H1 (cell line): ENCODE data around the gene FAF2. TPM values are rescaled to one million over a fixed set of nuclear protein-coding genes. Genes with fewer than 3 reads are reported as not detected.

Experiments
- CTCF ChIA-PET: fragments of 300-600 bp; sonication (Branson Sonifier 250); formaldehyde crosslinking; loops from one replicate; lab custom pipeline; 2021; ENCODE audit not compliant: partially characterized antibody; lab: Charles Lee
- POLR2A ChIA-PET: fragments of 300-600 bp; sonication (Branson Sonifier 250); formaldehyde crosslinking; loops from one replicate; lab custom pipeline; 2021; ENCODE audit warnings: inconsistent platforms; ENCODE audit not compliant: partially characterized antibody; lab: Charles Lee
- DNase-seq, 2 experiments: peaks; one replicate each; pipeline versions ENCODE4 v3.0.0 to v3.0.0-alpha.2; 2010 to 2022; ENCODE audit warnings: low spot score in 2 of 2, low read depth in 1 of 2, mixed read lengths in 1 of 2
- FAIRE-seq: peaks from 2 replicates; lab custom pipeline; 2011; peaks lifted over from hg19 to GRCh38; lab: Jason Lieb, UNC
- H2AFZ ChIP-seq: 2 replicates; pipeline ENCODE4 v1.8.1; 2012; ENCODE audit warnings: low read length, inconsistent platforms
- H2AK5ac ChIP-seq: 2 replicates; pipeline ENCODE4 v1.6.1; 2013; ENCODE audit warnings: low read depth, low read length
- H2BK120ac ChIP-seq: replicated peaks from 2 replicates; pipeline ENCODE3; 2013; ENCODE audit warnings: low read depth, low read length, inconsistent platforms
- H2BK12ac ChIP-seq: 2 replicates; pipeline ENCODE4 v1.6.1; 2013; ENCODE audit warnings: low read depth, low read length
- H2BK15ac ChIP-seq: 2 replicates; pipeline ENCODE4 v1.6.1; 2013; ENCODE audit warnings: low read length
- H2BK20ac ChIP-seq: 2 replicates; pipeline ENCODE4 v1.6.1; 2013; ENCODE audit warnings: low read length
- H2BK5ac ChIP-seq: 2 replicates; pipeline ENCODE4 v1.6.1; 2013; ENCODE audit warnings: low read depth, low read length
- H3K14ac ChIP-seq: 2 replicates; pipeline ENCODE4 v1.6.1; 2013; ENCODE audit warnings: inconsistent platforms; ENCODE audit not compliant: insufficient read length
- H3K18ac ChIP-seq: 2 replicates; pipeline ENCODE4 v1.6.1; 2013; ENCODE audit warnings: low read length; ENCODE audit errors: extremely low read depth
- H3K23ac ChIP-seq: 2 replicates; pipeline ENCODE4 v1.6.1; 2013; ENCODE audit warnings: inconsistent platforms; ENCODE audit not compliant: insufficient read length
- H3K23me2 ChIP-seq: 2 replicates; pipeline ENCODE4 v1.6.1; 2013; ENCODE audit warnings: low read depth, low read length
- H3K27ac ChIP-seq: 2 replicates; pipeline ENCODE4 v1.6.1; 2011; ENCODE audit warnings: low read depth, low read length, inconsistent platforms
- H3K27me3 ChIP-seq, 4 experiments: replicated peaks in 1 of 4; 1 replicate in 1 of 4; 2 replicates in 3 of 4; pipeline versions ENCODE4 v1.6.1 to v1.8.1; 2011 to 2013; ENCODE audit warnings: low read length in 3 of 4, mild to moderate bottlenecking in 3 of 4, inconsistent platforms in 2 of 4, mixed read lengths in 2 of 4, moderate library complexity in 1 of 4; ENCODE audit not compliant: control insufficient read depth in 3 of 4, insufficient read depth in 3 of 4; ENCODE audit errors: extremely low read depth in 1 of 4
- H3K36me3 ChIP-seq, 4 experiments: 2 replicates each; pipeline versions ENCODE4 v1.6.1 to v1.8.1; 2011 to 2013; ENCODE audit warnings: mild to moderate bottlenecking in 4 of 4, low read length in 3 of 4, moderate library complexity in 2 of 4, control low read depth in 1 of 4, inconsistent platforms in 1 of 4; ENCODE audit not compliant: insufficient read depth in 4 of 4, control insufficient read depth in 2 of 4
- H3K4ac ChIP-seq: replicated peaks from 2 replicates; pipeline ENCODE3; 2013; ENCODE audit warnings: low read length, low read depth, mixed read lengths, inconsistent platforms; ENCODE audit not compliant: insufficient read length
- H3K4me1 ChIP-seq, 4 experiments: replicated peaks in 1 of 4; 1 replicate in 1 of 4; 2 replicates in 3 of 4; pipeline versions ENCODE4 v1.6.1 to v1.8.1; 2011 to 2013; ENCODE audit warnings: low read length in 3 of 4, inconsistent platforms in 2 of 4, mixed read lengths in 1 of 4; ENCODE audit not compliant: insufficient read depth in 4 of 4, control insufficient read depth in 3 of 4
- H3K4me2 ChIP-seq, 2 experiments: 2 replicates each; pipeline versions ENCODE4 v1.6.1 to v1.8.1; 2011 to 2013; ENCODE audit warnings: low read depth in 2 of 2, low read length in 2 of 2, control low read depth in 1 of 2, inconsistent platforms in 1 of 2, mild to moderate bottlenecking in 1 of 2; ENCODE audit not compliant: insufficient read depth in 1 of 2
- H3K4me3 ChIP-seq, 4 experiments: fragments of 200-600, 300-600 bp in 1 of 4; sonication (generic), shearing (Covaris generic), sonication (Bioruptor Twin) in 1 of 4; 2 replicates each; pipeline versions ENCODE4 v1.5.1 to v1.8.1; 2011 to 2016; ENCODE audit warnings: low read length in 4 of 4, low read depth in 3 of 4, control low read depth in 2 of 4, inconsistent platforms in 2 of 4, mild to moderate bottlenecking in 2 of 4, mixed read lengths in 1 of 4, moderate library complexity in 1 of 4; ENCODE audit not compliant: insufficient read depth in 2 of 4; ENCODE audit errors: extremely low read depth in 1 of 4
- H3K56ac ChIP-seq: replicated peaks from 2 replicates; pipeline ENCODE3; 2013; ENCODE audit warnings: low read depth, mild to moderate bottlenecking, mixed read lengths, low read length, inconsistent platforms; ENCODE audit not compliant: insufficient read length
- H3K79me1 ChIP-seq: 2 replicates; pipeline ENCODE4 v1.6.1; 2013; ENCODE audit warnings: low read depth, low read length, control low read depth
- H3K79me2 ChIP-seq, 2 experiments: 2 replicates each; pipeline versions ENCODE4 v1.6.1 to v1.8.1; 2012 to 2013; ENCODE audit warnings: low read length in 2 of 2, mild to moderate bottlenecking in 2 of 2, inconsistent platforms in 1 of 2; ENCODE audit not compliant: insufficient read depth in 2 of 2, control insufficient read depth in 1 of 2
- H3K9ac ChIP-seq, 4 experiments: replicated peaks in 1 of 4; 1 replicate in 1 of 4; 2 replicates in 3 of 4; pipeline versions ENCODE4 v1.6.1 to v1.8.1; 2011 to 2013; ENCODE audit warnings: low read depth in 3 of 4, low read length in 3 of 4, control low read depth in 2 of 4, mild to moderate bottlenecking in 2 of 4, moderate library complexity in 2 of 4, inconsistent platforms in 1 of 4; ENCODE audit errors: extremely low read depth in 1 of 4
- H3K9me3 ChIP-seq, 2 experiments: 2 replicates each; pipeline versions ENCODE4 v1.6.1 to v1.8.1; 2012 to 2013; ENCODE audit warnings: mild to moderate bottlenecking in 2 of 2, moderate library complexity in 2 of 2, control low read depth in 1 of 2, inconsistent platforms in 1 of 2, low read depth in 1 of 2, low read length in 1 of 2, mixed read lengths in 1 of 2; ENCODE audit not compliant: insufficient read depth in 2 of 2
- H4K20me1 ChIP-seq, 2 experiments: replicated peaks in 1 of 2; 2 replicates each; pipeline versions ENCODE3 to v1.8.1; 2011 to 2013; ENCODE audit warnings: inconsistent platforms in 2 of 2, low read length in 2 of 2, mild to moderate bottlenecking in 1 of 2; ENCODE audit not compliant: insufficient read depth in 2 of 2, control insufficient read depth in 1 of 2
- H4K5ac ChIP-seq: 2 replicates; pipeline ENCODE4 v1.6.1; 2013; ENCODE audit warnings: low read length, low read depth, mixed read lengths, inconsistent platforms; ENCODE audit not compliant: insufficient read length
- H4K8ac ChIP-seq: 2 replicates; pipeline ENCODE4 v1.8.0; 2013; ENCODE audit warnings: mild to moderate bottlenecking, moderate library complexity, low read length, inconsistent platforms; ENCODE audit not compliant: insufficient read depth; ENCODE audit errors: extremely low read depth
- H4K91ac ChIP-seq: replicated peaks from 2 replicates; pipeline ENCODE3; 2013; ENCODE audit warnings: low read length, mixed read lengths, inconsistent platforms; ENCODE audit not compliant: insufficient read length
- POLR2A ChIP-seq, 2 experiments: IDR thresholded peaks; 1 replicate in 1 of 2; 2 replicates in 1 of 2; pipeline ENCODE4 v1.6.1; 2011; ENCODE audit warnings: low read depth in 2 of 2, low read length in 2 of 2, mild to moderate bottlenecking in 2 of 2; ENCODE audit errors: control extremely low read depth in 1 of 2
- USF2 ChIP-seq: IDR thresholded peaks from 2 replicates; pipeline ENCODE4 v1.6.1; 2011; ENCODE audit warnings: low read length, improper control_type of control experiment
- WGBS, 2 experiments: shearing (Covaris generic) in 1 of 2; methylation state at CpG; one replicate each; pipeline versions ENCODE4 v1.1.6 to v1.1.7; 2013 to 2015; ENCODE audit warnings: low lambda C conversion rate in 2 of 2, mixed read lengths in 2 of 2, inconsistent platforms in 1 of 2, low coverage in 1 of 2, missing lambda C conversion rate in 1 of 2; ENCODE audit not compliant: insufficient replicate concordance in 2 of 2, insufficient coverage in 1 of 2, insufficient read length in 1 of 2; ENCODE audit errors: extremely low coverage in 1 of 2, missing lambda C conversion rate in 1 of 2; 5-methylcytosine and 5-hydroxymethylcytosine counted together
- polyA plus RNA-seq, 7 experiments: library from polyadenylated mRNA; depleted of rRNA in 3 of 7; stranded (reverse) in 5 of 7; unstranded in 2 of 7; fragments of >200 nt in 5 of 7; fragments of 200-250 nt in 2 of 7; gene quantifications; 1 replicate in 5 of 7; 2 replicates in 1 of 7; 4 replicates in 1 of 7; pipeline versions ENCODE4 v1.2.1 to v1.2.3, GENCODE V29; 2011 to 2013; ENCODE audit warnings: missing spikeins in 2 of 7, mixed read lengths in 2 of 7
- total RNA-seq: library from RNA; stranded (reverse); fragmentation: NEBNext Ultra II Directional; extraction: Animal tissue kit (Norgen Biotek cat#: 25700); gene quantifications from 2 replicates; pipeline ENCODE4 v1.2.1, GENCODE V29; 2021

The FAF2 gene
- total and polyA plus RNA-seq, 2 of the 8 experiments (the other 6 are each of a cell fraction or from before 2014, with no cell fraction given), result 20.8 to 35.8 TPM

- no peak overlapping the region for H2BK120ac ChIP-seq
- no peak overlapping the region for H4K91ac ChIP-seq
- H3K18ac ChIP-seq, result no peak overlapping the region
- peaks cover 4 to 20% (median 18%) of the 10 kb centered on the region in 4 experiments for H3K4me1 ChIP-seq
- H3K4me3 ChIP-seq, result no peak overlapping the region
- no peak overlapping the region for H2AK5ac ChIP-seq
- no peak overlapping the region; a peak in 1 of 7 replicates for H3K9ac ChIP-seq
- H3K36me3 ChIP-seq, result peaks cover 34 to 59% (median 43%) of the 10 kb centered on the region in 4 experiments
- no peak for FAIRE-seq
- ChIA-PET CTCF (interaction anchor here (2.0 to 2.6 kb wide), 2 partner anchors 11 to 64 kb away, joined by 5 to 8 read pairs; no protein-coding TSS in a partner anchor), POLR2A (interaction anchor here (0.9 to 26.0 kb wide), 5 partner anchors 4 to 43 kb away, joined by 4 to 458 read pairs (median 6); partner anchors contain the start of gene RNF44)
- no peaks in the 10 kb centered on the region for H3K9me3 ChIP-seq
- peak overlapping the region; percentile 54; the same call in 1 of the 2 replicates for H3K27ac ChIP-seq
- no peak overlapping the region for H3K14ac ChIP-seq
- no peak overlapping the region for H2BK12ac ChIP-seq
- peak overlapping the region; percentile 52; the same call in 1 of the 2 replicates for H2BK5ac ChIP-seq
- H3K23me2 ChIP-seq, result peaks cover 10% of the 10 kb centered on the region
- no peak overlapping the region for H2BK20ac ChIP-seq
- H4K8ac ChIP-seq, result peak overlapping the region; percentile 7; the same call in 1 of the 2 replicates
- no peak overlapping the region for H4K5ac ChIP-seq
- TF ChIP-seq USF2 (no peak), POLR2A (IDR thresholded peaks at IDR 0.05; ENCODE audit: control extremely low read depth in 1 of 2, low read depth in 2 of 2, low read length in 2 of 2) (0 out of 3 replicates have a peak, but pooled peaks of 1 of the 2 experiments have one; percentile 13)
- H3K4ac ChIP-seq, result no peak overlapping the region
- no peak for DNase-seq
- peaks cover 33 to 46% of the 10 kb centered on the region in 2 experiments for H4K20me1 ChIP-seq
- H3K79me1 ChIP-seq, result peaks cover 14% of the 10 kb centered on the region
- no peaks in the 10 kb centered on the region for H3K27me3 ChIP-seq
- no peak overlapping the region for H3K23ac ChIP-seq
- H3K56ac ChIP-seq, result no peak overlapping the region
- H2BK15ac ChIP-seq, result no peak overlapping the region
- H2AFZ ChIP-seq, result no peak overlapping the region
- H3K79me2 ChIP-seq, result peaks cover 36 to 56% of the 10 kb centered on the region in 2 experiments
- H3K4me2 ChIP-seq, result no peak overlapping the region; a peak in 1 of 4 replicates
- WGBS, 2 experiments, result 95% methylated on average over 9 of the region's 9 CpGs; no CpG with 5 or more reads in 1 of the 2 experiments
Measured at GRCh38 chr5:176532795-176533194, 84.6 kb downstream of the FAF2 start.
